Astrocyte (in vitro differentiated cells and primary cell): Measurements from ENCODE around the gene SUGCT. TPM values are rescaled to one million over a fixed set of nuclear protein-coding genes. Genes with fewer than 3 reads are reported as not detected.

Experiments used
- DNase-seq: peaks from one replicate; pipeline ENCODE4 v3.0.0-alpha.2; 2010; ENCODE audit warnings: low read depth
- FAIRE-seq: peaks from 2 replicates; lab custom pipeline; 2011; peaks lifted over from hg19 to GRCh38; lab: Jason Lieb, UNC
- H2AFZ ChIP-seq: 2 replicates; pipeline ENCODE4 v1.6.0; 2012; ENCODE audit warnings: low read depth, low read length, inconsistent platforms
- H3K27ac ChIP-seq: 2 replicates; pipeline ENCODE4 v1.5.1; 2011; ENCODE audit warnings: low read depth, low read length, inconsistent platforms
- H3K27me3 ChIP-seq: 2 replicates; pipeline ENCODE4 v1.6.0; 2011; ENCODE audit warnings: low read length, inconsistent platforms; ENCODE audit not compliant: insufficient read depth
- H3K36me3 ChIP-seq: 2 replicates; pipeline ENCODE4 v1.5.1; 2011; ENCODE audit warnings: low read length, inconsistent platforms; ENCODE audit not compliant: insufficient read depth
- H3K4me1 ChIP-seq: 2 replicates; pipeline ENCODE4 v1.5.1; 2011; ENCODE audit warnings: low read length, inconsistent platforms; ENCODE audit not compliant: insufficient read depth
- H3K4me2 ChIP-seq: 2 replicates; pipeline ENCODE4 v1.6.0; 2012; ENCODE audit warnings: low read length, inconsistent platforms
- H3K4me3 ChIP-seq: 2 replicates; pipeline ENCODE4 v1.5.1; 2011; ENCODE audit warnings: low read depth, mild to moderate bottlenecking, low read length, inconsistent platforms; ENCODE audit not compliant: insufficient read depth
- H3K79me2 ChIP-seq: 2 replicates; pipeline ENCODE4 v1.6.0; 2012; ENCODE audit warnings: mild to moderate bottlenecking, low read length, inconsistent platforms; ENCODE audit not compliant: insufficient read depth
- H3K9ac ChIP-seq: 2 replicates; pipeline ENCODE4 v1.6.0; 2012; ENCODE audit warnings: mild to moderate bottlenecking, low read length, inconsistent platforms
- H3K9me3 ChIP-seq: 2 replicates; pipeline ENCODE4 v1.5.1; 2012; ENCODE audit warnings: low read depth, mild to moderate bottlenecking, low read length, inconsistent platforms; ENCODE audit not compliant: insufficient read depth
- H4K20me1 ChIP-seq: 2 replicates; pipeline ENCODE4 v1.6.0; 2012; ENCODE audit warnings: low read length, inconsistent platforms; ENCODE audit not compliant: insufficient read depth
- H3K27ac Mint-ChIP-seq: one replicate; pipeline ENCODE4 v1.8.0; 2021; ENCODE audit warnings: mild to moderate bottlenecking, mixed read lengths; ENCODE audit not compliant: unreplicated experiment
- H3K27me3 Mint-ChIP-seq: one replicate; pipeline ENCODE4 v1.8.0; 2021; ENCODE audit warnings: low read depth, mixed read lengths; ENCODE audit not compliant: unreplicated experiment
- H3K36me3 Mint-ChIP-seq: one replicate; pipeline ENCODE4 v1.8.0; 2021; ENCODE audit warnings: low read depth, mixed read lengths; ENCODE audit not compliant: unreplicated experiment
- H3K4me1 Mint-ChIP-seq: one replicate; pipeline ENCODE4 v1.8.0; 2021; ENCODE audit warnings: low read depth, mixed read lengths; ENCODE audit not compliant: unreplicated experiment
- H3K4me3 Mint-ChIP-seq: one replicate; pipeline ENCODE4 v1.8.0; 2021; ENCODE audit warnings: mild to moderate bottlenecking, moderate library complexity, mixed read lengths; ENCODE audit not compliant: unreplicated experiment
- H3K9me3 Mint-ChIP-seq: one replicate; pipeline ENCODE4 v1.8.0; 2021; ENCODE audit warnings: mild to moderate bottlenecking, mixed read lengths; ENCODE audit not compliant: unreplicated experiment
- EZH2 ChIP-seq: IDR thresholded peaks from 2 replicates; pipeline ENCODE4 v1.6.1; 2012; ENCODE audit warnings: mild to moderate bottlenecking, low read length, inconsistent platforms; ENCODE audit not compliant: insufficient read depth
- total RNA-seq: library from RNA; stranded (reverse); gene quantifications from 2 replicates; pipeline ENCODE4 v1.2.1, GENCODE V29; 2021
- TF ChIP-seq, protein P1 (sequence below): IDR thresholded peaks from 2 replicates; pipeline ENCODE4 v1.5.1; 2011; ENCODE audit warnings: low read depth, mild to moderate bottlenecking, inconsistent platforms, low read length, moderate library complexity; ENCODE audit not compliant: insufficient read depth

The SUGCT gene
- total RNA-seq, 1 donor from 2014 or later: 15.5 TPM

DNA sequence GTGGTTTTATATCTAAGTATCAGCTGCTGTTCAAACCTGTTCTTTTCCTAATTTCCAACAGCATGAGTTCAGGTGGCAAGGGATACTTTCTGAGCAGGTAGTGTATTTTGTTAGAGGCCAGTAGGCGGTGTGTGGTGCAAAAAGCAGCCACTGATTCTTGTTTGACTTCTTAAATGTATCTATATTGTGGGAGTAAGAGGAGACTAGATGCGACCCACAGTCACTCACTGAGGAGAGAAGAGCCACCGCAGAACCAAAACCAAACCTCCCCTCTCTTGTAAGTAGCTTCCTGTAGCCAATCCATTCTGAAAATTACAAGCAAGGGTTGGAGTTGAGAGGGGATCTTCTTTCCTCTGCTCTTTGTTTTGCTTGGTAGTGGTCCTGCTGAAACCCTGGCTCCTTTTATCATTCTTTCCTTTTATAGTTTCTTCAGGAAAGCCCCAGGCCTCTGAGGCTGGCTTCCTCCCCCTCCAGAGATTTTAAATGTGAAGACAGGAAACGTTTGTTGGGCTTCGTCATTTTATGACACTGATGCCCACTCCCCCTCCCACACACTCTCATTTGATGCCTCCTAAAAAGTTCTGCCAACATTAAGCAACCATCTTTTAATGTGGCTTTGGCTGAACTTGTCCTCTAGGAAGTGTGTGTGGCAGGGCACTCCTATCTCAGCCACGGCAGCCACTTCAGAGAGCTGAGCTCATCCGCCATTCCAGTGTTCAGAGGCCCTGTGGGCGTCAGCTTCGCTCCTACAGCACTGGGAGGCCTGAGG is 566.0 kb downstream of the SUGCT start:
- no peak overlapping the region for H3K9ac ChIP-seq

DNA sequence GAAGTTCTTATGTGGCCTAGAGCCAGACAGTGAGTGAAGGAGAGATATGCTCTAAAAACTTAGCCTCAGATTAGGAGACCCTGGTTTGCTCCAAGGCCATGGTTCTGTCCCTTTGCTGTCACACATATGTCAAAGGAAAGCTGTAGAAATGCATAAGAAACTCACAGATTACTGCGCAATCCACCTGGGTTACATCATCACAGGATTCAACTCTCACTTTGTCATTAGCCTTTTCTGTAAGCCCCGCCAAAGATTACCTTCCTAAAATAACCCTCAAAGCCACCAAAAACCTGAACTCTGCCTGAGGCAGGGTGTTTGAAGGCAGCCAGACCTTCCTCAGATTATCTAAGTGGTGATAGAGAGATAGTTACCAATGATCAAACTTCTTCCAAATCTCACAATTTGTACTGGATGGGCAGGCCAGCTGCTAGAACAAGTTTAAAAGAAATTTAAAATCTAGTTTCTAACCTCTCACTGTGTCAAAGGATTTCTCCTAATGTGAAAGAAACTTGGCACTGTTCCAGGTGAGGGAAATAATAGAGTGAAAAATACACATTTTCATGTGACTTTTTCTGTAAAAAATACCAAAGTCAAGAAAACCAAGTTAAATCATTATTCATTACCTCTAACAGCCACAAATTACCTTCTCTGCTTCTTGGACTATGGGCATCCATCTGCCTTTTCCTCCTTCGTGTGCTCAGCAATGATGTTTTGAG is 567.2 kb downstream of the SUGCT start:
- Histone ChIP-seq H3K27me3 (no peaks in the 10 kb centered on the region), H3K36me3 (no peaks in the 10 kb centered on the region), H3K79me2 (no peaks in the 10 kb centered on the region), H3K9me3 (no peaks in the 10 kb centered on the region), H3K27ac (no peak overlapping the region), H3K9ac (no peak overlapping the region), H2AFZ (no peak overlapping the region), H3K4me1 (peaks cover 14% of the 10 kb centered on the region), H4K20me1 (no peaks in the 10 kb centered on the region), H3K4me3 (no peak overlapping the region), H3K4me2 (no peak overlapping the region)
- no peak for TF ChIP-seq EZH2
- TF ChIP-seq, protein P1, sequence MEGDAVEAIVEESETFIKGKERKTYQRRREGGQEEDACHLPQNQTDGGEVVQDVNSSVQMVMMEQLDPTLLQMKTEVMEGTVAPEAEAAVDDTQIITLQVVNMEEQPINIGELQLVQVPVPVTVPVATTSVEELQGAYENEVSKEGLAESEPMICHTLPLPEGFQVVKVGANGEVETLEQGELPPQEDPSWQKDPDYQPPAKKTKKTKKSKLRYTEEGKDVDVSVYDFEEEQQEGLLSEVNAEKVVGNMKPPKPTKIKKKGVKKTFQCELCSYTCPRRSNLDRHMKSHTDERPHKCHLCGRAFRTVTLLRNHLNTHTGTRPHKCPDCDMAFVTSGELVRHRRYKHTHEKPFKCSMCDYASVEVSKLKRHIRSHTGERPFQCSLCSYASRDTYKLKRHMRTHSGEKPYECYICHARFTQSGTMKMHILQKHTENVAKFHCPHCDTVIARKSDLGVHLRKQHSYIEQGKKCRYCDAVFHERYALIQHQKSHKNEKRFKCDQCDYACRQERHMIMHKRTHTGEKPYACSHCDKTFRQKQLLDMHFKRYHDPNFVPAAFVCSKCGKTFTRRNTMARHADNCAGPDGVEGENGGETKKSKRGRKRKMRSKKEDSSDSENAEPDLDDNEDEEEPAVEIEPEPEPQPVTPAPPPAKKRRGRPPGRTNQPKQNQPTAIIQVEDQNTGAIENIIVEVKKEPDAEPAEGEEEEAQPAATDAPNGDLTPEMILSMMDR: no peak
- no peak overlapping the region for H3K4me3 Mint-ChIP-seq
- peak overlapping the region; percentile 7 for H3K27ac Mint-ChIP-seq
- no peaks in the 10 kb centered on the region for H3K9me3 Mint-ChIP-seq
- peaks cover 5% of the 10 kb centered on the region for H3K36me3 Mint-ChIP-seq
- no peak for FAIRE-seq
- peaks cover 2% of the 10 kb centered on the region for H3K27me3 Mint-ChIP-seq
- H3K4me1 Mint-ChIP-seq: peaks cover 19% of the 10 kb centered on the region
- DNase-seq: no peak

More for the DNA sequence above, 566.0 kb downstream of the SUGCT start:
- FAIRE-seq: no peak
- Histone ChIP-seq H3K27me3 (no peaks in the 10 kb centered on the region), H3K4me1 (peaks cover 14% of the 10 kb centered on the region), H2AFZ (no peak overlapping the region), H4K20me1 (no peaks in the 10 kb centered on the region), H3K4me2 (no peak overlapping the region), H3K27ac (no peak overlapping the region), H3K79me2 (no peaks in the 10 kb centered on the region), H3K9me3 (no peaks in the 10 kb centered on the region), H3K36me3 (no peaks in the 10 kb centered on the region), H3K4me3 (no peak overlapping the region)
- Mint-ChIP-seq H3K4me3 (no peak overlapping the region), H3K36me3 (peaks cover 5% of the 10 kb centered on the region), H3K4me1 (peaks cover 19% of the 10 kb centered on the region), H3K27ac (peak overlapping the region; percentile 75), H3K9me3 (no peaks in the 10 kb centered on the region), H3K27me3 (no peaks in the 10 kb centered on the region)
- peak; percentile 56 for DNase-seq
- no peak for TF ChIP-seq EZH2
- TF ChIP-seq, protein P1: peak; percentile 3
